ENCODE data around the gene GPA33.

The GPA33 gene

GRCh38 chr1:167059045-167059808 is 30.9 kb downstream of the GPA33 start (continued):
- TF ChIP-seq ZNF18 (tag by site-specific recombination; IDR thresholded peaks at IDR 0.05) = no peak
- TF ChIP-seq SP2 (tag by site-specific recombination; IDR thresholded peaks at IDR 0.05) = no peak
- 0 out of 2 replicates have a peak, but pooled peaks have one; percentile 5 for TF ChIP-seq ZNF513 (tag by site-specific recombination; IDR thresholded peaks at IDR 0.05)
- TF ChIP-seq ZNF324 (tag by site-specific recombination; IDR thresholded peaks at IDR 0.05) = 0 out of 2 replicates have a peak, but pooled peaks have one; percentile 28
- TF ChIP-seq HIC1 (tag by site-specific recombination; IDR thresholded peaks at IDR 0.05) = no peak
- TF ChIP-seq ZNF335 (tag by site-specific recombination; conservative IDR thresholded peaks at IDR 0.05) = 0 out of 2 replicates have a peak, but pooled peaks have one; percentile 16
- TF ChIP-seq TRIM28 (IDR thresholded peaks at IDR 0.05; ENCODE audit: borderline replicate concordance, low read length) = 0 out of 2 replicates have a peak, but pooled peaks have one; percentile 4
- peak; percentile 23; the same call in 1 of the 2 replicates for TF ChIP-seq ZNF692 (tag by site-specific recombination; IDR thresholded peaks at IDR 0.05)
- no peak for TF ChIP-seq ZNF433 (tag by site-specific recombination; IDR thresholded peaks at IDR 0.05; ENCODE audit: low read depth)
- no peak for TF ChIP-seq ZNF639 (tag by site-specific recombination; IDR thresholded peaks at IDR 0.05)
- no peak for TF ChIP-seq ZNF23 (tag by site-specific recombination; IDR thresholded peaks at IDR 0.05; ENCODE audit: borderline replicate concordance)
- TF ChIP-seq CTCF (tag by site-specific recombination; IDR thresholded peaks at IDR 0.05) = peak; percentile 81
- TF ChIP-seq ZNF768 (tag by site-specific recombination; IDR thresholded peaks at IDR 0.05) = no peak
- 0 out of 2 replicates have a peak, but pooled peaks have one; percentile 22 for TF ChIP-seq ZNF366 (tag by site-specific recombination; conservative IDR thresholded peaks at IDR 0.05)
- no peak for TF ChIP-seq GLIS1 (tag by site-specific recombination; IDR thresholded peaks at IDR 0.05)
- TF ChIP-seq MZF1 (tag by site-specific recombination; IDR thresholded peaks at IDR 0.05; ENCODE audit: borderline replicate concordance) = peak; percentile 48; the same call in 1 of the 2 replicates
